OCI-LY7 (cell line): Measurements from ENCODE around the gene PRKD1. TPM values are rescaled to one million over a fixed set of nuclear protein-coding genes. Genes with fewer than 3 reads are reported as not detected.
A peak's percentile ranks its signal among the peaks of the same experiment; 100 is the strongest.
"Not testable (repeated sequence)": the region's sequence is repeated elsewhere in the genome, so short reads cannot be mapped to it uniquely, and the experiment has no call there.

Experiments used
- BruUV-seq: library from RNA; stranded (reverse); fragments of 400-500 nt; replicated peaks from 2 replicates; lab custom pipeline; 2021; lab: Mats Ljungman, UMichigan
- CTCF ChIA-PET: fragments of 300-600 bp; sonication (Branson Sonifier 250); formaldehyde crosslinking; loops from one replicate; lab custom pipeline; 2022; ENCODE audit warnings: antibody characterized with exemption; ENCODE audit not compliant: unreplicated experiment; lab: Charles Lee
- POLR2A ChIA-PET: fragments of 300-600 bp; sonication (Branson Sonifier 250); formaldehyde crosslinking; loops from one replicate; lab custom pipeline; 2022; ENCODE audit warnings: antibody characterized with exemption; lab: Charles Lee
- DNase-seq: peaks from one replicate; pipeline ENCODE4 v3.0.0-alpha.2; 2015; ENCODE audit warnings: low spot score
- H2AFZ ChIP-seq: fragments of 200-600 bp; sonication (generic), shearing (Covaris generic); 2 replicates; pipeline ENCODE4 v1.6.1; 2014; ENCODE audit warnings: mild to moderate bottlenecking, antibody characterized with exemption, low read length, moderate library complexity
- H3K27ac ChIP-seq: fragments of 200-600 bp; sonication (generic); 2 replicates; pipeline ENCODE4 v1.5.1; 2014; ENCODE audit warnings: mixed run types, low read depth, mild to moderate bottlenecking, moderate library complexity, low read length, inconsistent platforms; ENCODE audit not compliant: poor library complexity, severe bottlenecking
- H3K36me3 ChIP-seq: fragments of 200-600 bp; sonication (generic); 2 replicates; pipeline ENCODE4 v1.6.1; 2014; ENCODE audit warnings: mild to moderate bottlenecking, antibody characterized with exemption, low read length, moderate library complexity, mixed read lengths; ENCODE audit not compliant: insufficient read depth
- H3K4me1 ChIP-seq: fragments of 200-600 bp; sonication (generic); 2 replicates; pipeline ENCODE4 v1.5.1; 2014; ENCODE audit warnings: mild to moderate bottlenecking, low read length; ENCODE audit not compliant: insufficient read depth, poor library complexity, severe bottlenecking
- H3K4me2 ChIP-seq: fragments of 200-600 bp; sonication (generic); 2 replicates; pipeline ENCODE4 v1.6.1; 2014; ENCODE audit warnings: mild to moderate bottlenecking, low read length
- H3K4me3 ChIP-seq: fragments of 200-600 bp; sonication (generic); 2 replicates; pipeline ENCODE4 v1.5.1; 2014; ENCODE audit warnings: mild to moderate bottlenecking, low read depth, low read length; ENCODE audit not compliant: poor library complexity, severe bottlenecking
- H3K79me2 ChIP-seq: fragments of 200-600 bp; sonication (generic); 2 replicates; pipeline ENCODE4 v1.6.1; 2016; ENCODE audit warnings: low read depth, mild to moderate bottlenecking, low read length, moderate library complexity, mixed read lengths; ENCODE audit not compliant: insufficient read depth
- H3K9me2 ChIP-seq: fragments of 200-600 bp; sonication (generic); 2 replicates; pipeline ENCODE4 v1.6.1; 2016; ENCODE audit warnings: mild to moderate bottlenecking, low read length, mixed read lengths; ENCODE audit not compliant: insufficient read depth
- H3K9me3 ChIP-seq: fragments of 200-600 bp; sonication (generic); 2 replicates; pipeline ENCODE4 v1.6.1; 2014; ENCODE audit warnings: mild to moderate bottlenecking, mixed run types, low read length, mixed read lengths
- H4K20me1 ChIP-seq: fragments of 200-600 bp; sonication (generic); 2 replicates; pipeline ENCODE4 v1.6.1; 2014; ENCODE audit warnings: mild to moderate bottlenecking, antibody characterized with exemption, low read length, moderate library complexity, mixed read lengths; ENCODE audit not compliant: insufficient read depth
- CTCF ChIP-seq: fragments of 200-600 bp; sonication (generic); conservative IDR thresholded peaks from 2 replicates; pipeline ENCODE4 v1.5.1; 2014; ENCODE audit warnings: mild to moderate bottlenecking, antibody characterized with exemption, low read length, moderate library complexity, mixed read lengths
- EZH2phosphoT487 ChIP-seq: fragments of 200-600 bp; sonication (generic); IDR thresholded peaks from 2 replicates; pipeline ENCODE4 v1.6.1; 2018; ENCODE audit warnings: low read depth, borderline replicate concordance, mild to moderate bottlenecking, mixed run types, antibody characterized with exemption, low read length, moderate library complexity, mixed read lengths
- intact Hi-C: fragments of 100-400 bp; cut with micrococcal nuclease; formaldehyde crosslinking; loops from one replicate; pipeline ENCODE4 v1.10.0; 2022; ENCODE audit not compliant: unreplicated experiment
- total RNA-seq, 2 experiments: library from RNA; depleted of rRNA in 1 of 2; stranded (reverse); fragments of >200 nt in 1 of 2; shearing (Covaris generic) in 1 of 2; gene quantifications; 2 replicates each; pipeline ENCODE4 v1.2.3, GENCODE V29; 2014 to 2022

The PRKD1 gene
- total RNA-seq, 2 experiments from 2014 or later = not detected

GRCh38 chr14:29858299-29858698 lies 69.3 kb downstream of the PRKD1 start:
- BruUV-seq = no TSS peak
- H3K4me1 ChIP-seq = no peaks in the 10 kb centered on the region
- no peaks in the 10 kb centered on the region for H3K36me3 ChIP-seq
- TF ChIP-seq CTCF = no peak
- TF ChIP-seq EZH2phosphoT487 = no peak
- intact Hi-C loops = no loop called here
- H4K20me1 ChIP-seq = no peaks in the 10 kb centered on the region
- no peaks in the 10 kb centered on the region for H3K9me2 ChIP-seq
- no peak overlapping the region for H2AFZ ChIP-seq
- no peak overlapping the region for H3K27ac ChIP-seq
- H3K79me2 ChIP-seq = no peaks in the 10 kb centered on the region
- no peaks in the 10 kb centered on the region for H3K9me3 ChIP-seq
- H3K4me3 ChIP-seq = no peak overlapping the region
- peak; percentile 1 for DNase-seq
- H3K4me2 ChIP-seq = no peak overlapping the region
- ChIA-PET CTCF (no interaction called here), POLR2A (no interaction called here)

- ChIA-PET CTCF (no interaction called here), POLR2A (interaction anchor here (0.7 kb wide), 1 partner anchor 58 kb away, joined by 3 read pairs; no protein-coding TSS in a partner anchor)
- DNase-seq = no peak
- Histone ChIP-seq H3K9me2 (no peaks in the 10 kb centered on the region), H3K4me3 (no peak overlapping the region), H3K36me3 (no peaks in the 10 kb centered on the region), H3K27ac (no peak overlapping the region), H4K20me1 (no peaks in the 10 kb centered on the region), H3K4me2 (no peak overlapping the region), H3K79me2 (no peaks in the 10 kb centered on the region), H2AFZ (no peak overlapping the region), H3K9me3 (no peaks in the 10 kb centered on the region), H3K4me1 (no peaks in the 10 kb centered on the region)
- no TSS peak for BruUV-seq
- intact Hi-C loops = no loop called here
- TF ChIP-seq EZH2phosphoT487 (no peak), CTCF (no peak)
Measured at GRCh38 chr14:29857551-29857950, 70.1 kb downstream of the PRKD1 start.

- Histone ChIP-seq H3K4me3 (no peak overlapping the region), H3K4me2 (no peak overlapping the region), H3K27ac (no peak overlapping the region), H3K9me2 (no peaks in the 10 kb centered on the region), H3K36me3 (no peaks in the 10 kb centered on the region), H3K4me1 (no peaks in the 10 kb centered on the region), H2AFZ (no peak overlapping the region), H4K20me1 (no peaks in the 10 kb centered on the region), H3K79me2 (no peaks in the 10 kb centered on the region), H3K9me3 (0 out of 2 replicates have a peak, but pooled peaks cover 3% of the 10 kb centered on the region)
- ChIA-PET CTCF (no interaction called here), POLR2A (no interaction called here)
- intact Hi-C loops = no loop called here
- no TSS peak for BruUV-seq
- TF ChIP-seq EZH2phosphoT487 (no peak), CTCF (no peak)
- DNase-seq = no peak
Measured at GRCh38 chr14:29856516-29856915, 71.1 kb downstream of the PRKD1 start.

DNA sequence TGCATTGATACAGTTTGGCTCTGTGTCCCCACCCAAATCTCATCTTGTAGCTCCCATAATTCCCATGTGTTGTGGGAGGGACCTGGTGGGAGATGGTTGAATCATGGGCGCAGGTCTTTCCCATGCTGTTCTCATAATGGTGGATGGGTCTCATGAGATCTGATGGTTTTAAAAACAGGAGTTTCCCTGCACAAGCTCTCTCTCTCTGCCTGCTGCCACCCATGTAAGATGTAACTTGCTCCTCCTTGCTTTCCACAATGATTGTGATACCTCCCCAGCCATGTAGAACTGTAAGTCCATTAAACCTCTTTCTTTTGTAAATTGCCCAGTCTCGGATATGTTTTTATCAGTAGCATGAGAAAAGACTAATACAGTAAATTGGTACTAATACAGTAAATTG lies 74.0 kb downstream of the PRKD1 start:
- DNase-seq, H3K4me2 ChIP-seq, H3K36me3 ChIP-seq, CTCF ChIA-PET, H3K79me2 ChIP-seq, intact Hi-C loops, H3K4me1 ChIP-seq, BruUV-seq, H2AFZ ChIP-seq, H3K4me3 ChIP-seq, POLR2A ChIA-PET, H4K20me1 ChIP-seq, H3K27ac ChIP-seq, H3K9me3 ChIP-seq, H3K9me2 ChIP-seq: not testable (repeated sequence)
